Measurements from ENCODE around the gene ADISSP. TPM values are rescaled to one million over a fixed set of nuclear protein-coding genes. Genes with fewer than 3 reads are reported as not detected.

The ADISSP gene
- total and polyA plus RNA-seq, 2 of the 8 experiments (the other 6 are each of a cell fraction or from before 2014, with no cell fraction given), result 111 to 141 TPM

DNA sequence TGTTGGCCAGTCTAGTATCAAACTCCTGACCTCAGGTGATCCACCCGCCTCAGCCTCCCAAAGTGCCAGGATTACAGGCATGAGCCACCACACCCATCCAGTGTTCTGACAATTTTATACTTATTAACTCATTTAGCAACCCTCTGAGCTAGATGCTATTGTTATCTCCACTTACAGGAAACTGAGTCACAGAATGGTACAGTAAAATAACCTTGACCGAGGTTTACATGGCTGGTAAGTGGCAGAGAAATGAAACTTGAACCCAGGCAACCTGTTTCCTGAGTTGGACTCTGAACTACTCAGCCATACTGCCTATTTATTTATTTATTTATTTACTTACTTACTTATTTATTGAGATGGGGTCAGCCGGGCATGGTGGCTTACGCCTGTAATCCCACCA lies 48.5 kb downstream of the ADISSP start (continued):
- TF ChIP-seq FOSL1 (IDR thresholded peaks at IDR 0.05; ENCODE audit: insufficient read depth, low read depth, low read length) (no peak), KDM1A (IDR thresholded peaks at IDR 0.05; ENCODE audit: borderline replicate concordance, low read length) (no peak), MAFK (IDR thresholded peaks at IDR 0.05; ENCODE audit: low read depth, low read length) (no peak), SIX5 (IDR thresholded peaks at IDR 0.05; ENCODE audit: low read depth, low read length) (no peak)
